ENCODE measurements around the gene SLC44A2.

SLC44A2 gene

DNA sequence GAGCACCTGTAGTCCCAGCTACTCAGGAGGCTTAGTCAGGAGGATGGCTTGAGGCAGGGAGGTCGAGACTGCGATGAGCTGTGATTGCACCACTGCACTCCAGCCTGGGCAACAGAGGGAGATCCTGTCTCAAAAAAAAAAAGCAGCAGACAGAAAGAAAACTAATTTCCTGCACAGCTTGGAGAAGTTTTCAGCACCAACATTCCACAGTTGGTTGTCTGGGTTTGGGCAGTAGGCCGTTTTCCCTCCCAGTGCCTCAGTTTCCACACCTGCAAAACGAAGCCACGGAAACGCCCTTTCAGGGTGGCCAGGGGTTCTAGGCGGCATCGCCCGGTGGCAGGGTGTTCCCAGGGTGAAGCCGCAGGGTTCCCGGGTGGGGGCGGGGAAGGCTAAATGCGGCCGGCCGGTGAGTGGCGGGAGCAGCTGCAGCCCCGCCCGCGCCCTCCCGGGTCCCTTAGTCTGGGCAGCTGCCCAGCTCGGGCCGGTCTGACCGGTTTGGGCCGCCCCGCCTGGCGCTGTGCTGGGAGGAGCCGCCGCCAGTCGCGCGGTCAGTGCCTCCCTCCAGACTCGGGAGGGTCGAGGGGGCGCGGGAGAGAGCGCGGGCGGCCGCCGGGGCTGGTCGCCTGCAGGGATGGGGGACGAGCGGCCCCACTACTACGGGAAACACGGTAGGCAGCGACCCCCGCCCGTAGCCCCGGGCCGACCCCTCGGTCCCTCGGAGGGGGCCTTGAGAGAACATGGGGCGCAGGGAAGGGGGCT is at the start of gene SLC44A2:
Gene SLC44A2 (plus strand): TSS at position 551 of the 759 bp plus-strand sequence. CDS start 81 bp downstream, at position 632.
- DNase-seq (ENCODE audit: low read depth) = no peak

DNA sequence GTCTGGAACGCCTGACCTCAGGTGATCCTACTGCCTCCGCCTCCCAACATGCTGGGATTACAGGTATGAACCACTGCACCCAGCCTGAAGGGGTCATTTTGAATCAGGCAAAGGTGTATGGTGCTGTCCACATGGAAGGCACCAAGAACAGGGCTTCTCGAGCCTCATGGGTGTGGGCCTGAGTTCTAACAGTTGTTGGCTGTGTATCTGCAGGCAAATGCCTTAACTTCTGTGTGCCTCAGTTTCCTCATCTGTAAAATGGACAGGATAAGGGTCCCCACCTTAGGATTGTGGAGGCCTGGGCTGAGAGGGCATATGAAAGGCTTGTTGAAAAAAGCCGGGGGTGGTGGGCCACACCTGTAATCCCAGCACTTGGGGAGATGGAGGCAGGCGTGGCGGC is 47.4 kb upstream of the SLC44A2 start:
- no peak for DNase-seq (ENCODE audit: low read depth)

DNA sequence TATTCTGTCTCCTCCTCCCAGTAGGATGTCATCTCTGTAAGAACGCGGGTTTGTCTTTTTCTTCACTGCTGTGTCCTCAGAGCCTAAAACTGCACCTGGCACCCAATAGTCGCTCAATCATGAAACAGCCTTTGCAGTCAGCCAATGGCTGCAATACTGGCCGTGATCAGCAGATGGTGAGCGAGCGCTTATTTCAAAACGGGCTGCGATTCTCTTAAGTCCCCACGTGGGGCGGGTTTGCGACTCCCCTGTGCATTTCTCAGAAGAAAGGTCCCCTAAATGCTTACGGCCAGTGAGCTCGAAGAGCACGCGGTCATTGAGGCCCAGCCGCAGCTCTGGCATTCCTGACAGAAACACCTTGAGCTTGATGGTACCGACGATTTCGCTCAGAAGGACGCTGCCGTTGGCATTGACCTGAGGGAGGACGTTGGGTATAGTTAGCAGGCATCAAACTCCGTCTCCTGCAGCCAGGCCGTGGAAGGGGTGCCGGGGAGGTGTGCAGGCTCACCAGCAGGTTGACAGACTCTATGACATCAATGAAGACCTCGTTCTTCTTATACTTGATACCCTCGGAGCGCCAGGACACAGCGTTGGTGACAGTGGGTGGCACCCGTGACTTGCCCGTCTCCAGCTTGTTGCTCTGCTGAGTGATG is 44.2 kb upstream of the SLC44A2 start:
- DNase-seq (ENCODE audit: low read depth) = peak; percentile 86

DNA sequence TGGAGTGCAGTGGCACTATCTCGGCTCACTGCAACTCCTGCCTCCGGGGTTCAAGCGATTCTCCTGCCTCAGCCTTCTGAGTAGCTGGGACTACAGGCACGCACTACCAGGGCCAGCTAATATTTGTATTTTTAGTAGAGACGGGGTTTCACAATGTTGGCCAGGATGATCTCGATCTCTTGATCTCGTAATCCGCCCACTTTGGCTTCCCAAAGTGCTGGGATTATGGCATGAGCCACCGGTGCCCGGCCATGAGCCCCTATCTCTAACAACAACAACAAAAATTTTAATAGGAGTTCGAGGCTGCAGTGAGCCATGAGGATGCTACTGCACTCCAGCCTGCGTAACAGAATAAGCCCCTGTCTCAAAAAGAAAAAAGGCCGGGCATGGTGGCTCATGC is 43.3 kb upstream of the SLC44A2 start:
- no peak for DNase-seq (ENCODE audit: low read depth)

DNA sequence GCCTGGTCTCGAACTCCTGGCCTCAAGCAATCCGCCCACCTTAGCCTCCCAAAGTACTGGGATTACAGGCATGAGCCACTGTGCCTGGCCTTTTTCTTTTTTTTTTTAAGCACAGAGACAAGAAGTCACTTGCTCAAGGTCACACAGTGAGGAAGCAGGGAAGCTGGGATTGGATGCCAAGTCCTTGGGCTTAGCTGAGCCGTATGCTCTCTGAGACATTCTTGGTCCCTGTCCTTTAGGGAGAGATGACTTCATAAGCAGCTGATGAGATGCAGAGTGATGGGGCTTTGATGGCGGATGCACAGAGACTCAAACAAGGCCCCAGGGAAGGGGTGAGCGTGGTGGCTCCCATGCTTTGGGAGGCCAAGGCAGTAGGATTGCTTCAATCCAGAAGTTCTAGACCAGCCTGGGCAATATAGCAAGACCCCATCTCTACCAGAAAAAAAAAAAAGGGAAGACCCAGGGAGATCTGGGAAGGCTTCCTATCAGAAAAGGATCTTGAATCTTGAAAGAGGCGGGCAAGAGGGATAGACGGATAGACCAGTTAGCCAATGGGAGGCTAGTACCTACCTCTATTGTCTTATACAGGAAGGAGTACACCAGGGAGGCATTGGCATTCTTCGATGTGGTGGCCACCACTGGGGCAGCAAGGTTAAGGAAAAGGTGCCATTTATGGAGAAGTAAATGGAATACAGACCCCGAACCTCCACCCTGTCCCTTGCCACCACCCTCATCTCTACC is 42.1 kb upstream of the SLC44A2 start:
- DNase-seq (ENCODE audit: low read depth) = no peak

DNA sequence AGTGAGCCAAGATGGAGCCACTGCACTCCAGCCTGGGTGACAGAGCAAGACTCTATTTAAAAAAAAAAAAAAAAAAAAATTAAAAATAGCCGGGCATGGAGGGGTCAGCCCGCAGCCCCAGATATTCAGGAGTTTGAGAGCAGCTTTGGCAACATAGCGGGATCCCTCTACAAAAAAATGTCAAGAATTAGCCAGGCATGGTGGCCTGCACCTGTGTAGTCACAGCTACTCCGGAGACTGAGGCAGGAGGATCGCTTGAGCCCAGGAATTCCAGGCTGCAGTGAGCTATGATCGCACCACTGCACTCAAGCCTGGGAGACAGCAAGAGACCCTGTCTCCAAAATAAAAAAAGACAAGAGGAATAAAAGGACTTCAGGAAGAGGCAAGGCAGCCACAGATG is 39.0 kb upstream of the SLC44A2 start:
- no peak for DNase-seq (ENCODE audit: low read depth)

DNA sequence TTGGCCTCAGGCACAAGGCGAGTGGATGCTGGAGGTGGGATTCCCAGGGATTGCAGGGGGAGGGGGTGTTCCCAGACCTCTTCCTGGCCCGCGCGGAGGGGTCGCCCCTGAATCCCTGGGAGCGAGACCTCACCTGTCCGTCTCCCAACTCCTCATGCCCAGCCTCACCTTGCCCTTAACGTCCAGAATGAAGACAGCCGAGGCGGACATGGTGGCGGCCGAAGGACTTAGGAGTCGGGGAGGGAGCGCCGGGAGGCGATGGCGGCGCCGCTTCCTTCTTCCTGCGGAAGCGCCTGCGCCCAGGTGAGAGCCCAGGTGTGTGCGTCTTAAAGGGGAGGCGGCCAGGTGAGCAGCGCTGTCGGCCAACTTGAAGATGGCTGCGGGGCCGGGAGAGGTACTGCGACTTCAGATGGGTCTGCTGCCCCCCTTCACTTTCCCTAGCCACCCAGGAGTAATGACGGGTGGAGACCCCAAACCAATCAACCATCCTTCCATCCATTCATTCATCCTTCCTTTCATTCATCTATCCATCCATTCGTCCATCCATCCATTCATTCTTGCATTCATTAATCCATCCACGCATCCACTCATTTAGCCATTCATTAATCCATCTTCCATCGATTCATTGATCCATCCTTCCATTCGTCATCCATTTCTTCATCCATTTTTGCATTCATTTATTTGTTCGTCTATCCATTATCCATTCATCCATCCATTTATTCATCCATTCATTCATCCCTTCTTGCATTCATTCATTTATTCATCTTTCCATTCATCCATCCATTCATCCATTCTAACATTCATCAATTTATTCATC is 38.1 kb upstream of the SLC44A2 start, which contains the start of gene AP1M2:
Gene AP1M2 (minus strand): TSS at position 291 of the 817 bp plus-strand sequence. CDS start 81 bp downstream, at position 210.
- no peak for DNase-seq (ENCODE audit: low read depth)

DNA sequence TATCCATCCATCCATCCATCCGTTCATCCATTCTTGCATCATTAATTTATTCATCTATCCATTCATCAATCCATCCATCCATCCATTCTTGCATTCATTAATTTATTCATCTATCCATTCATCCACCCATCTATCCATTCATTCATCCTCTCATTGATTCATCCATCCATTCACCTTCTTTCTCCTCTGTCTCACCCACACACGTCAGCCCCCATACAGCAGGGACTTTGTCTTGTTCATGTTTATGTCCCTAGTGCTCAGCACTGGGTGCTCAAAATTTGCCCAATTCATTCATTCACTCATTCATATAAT is 37.6 kb upstream of the SLC44A2 start:
- no peak for DNase-seq (ENCODE audit: low read depth)

DNA sequence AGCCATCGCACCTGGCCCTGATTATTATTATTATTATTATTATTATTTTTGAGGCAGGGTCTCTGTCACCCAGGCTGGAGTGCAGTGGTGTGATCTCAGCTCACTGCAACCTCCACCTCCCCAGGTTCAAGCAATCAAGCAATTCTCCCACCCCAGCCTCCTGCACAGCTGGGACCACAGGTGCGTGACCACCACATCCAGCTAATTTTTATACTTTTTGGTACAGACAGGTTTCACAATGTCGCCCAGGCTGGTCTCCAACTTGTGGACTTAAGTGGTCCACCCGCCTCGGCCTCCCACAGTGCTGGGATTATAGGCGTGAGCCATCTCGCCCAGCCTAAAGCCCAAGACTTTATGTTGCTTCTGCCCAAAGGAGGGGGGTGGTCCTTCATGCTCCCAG is 32.2 kb upstream of the SLC44A2 start:
- no peak for DNase-seq (ENCODE audit: low read depth)

DNA sequence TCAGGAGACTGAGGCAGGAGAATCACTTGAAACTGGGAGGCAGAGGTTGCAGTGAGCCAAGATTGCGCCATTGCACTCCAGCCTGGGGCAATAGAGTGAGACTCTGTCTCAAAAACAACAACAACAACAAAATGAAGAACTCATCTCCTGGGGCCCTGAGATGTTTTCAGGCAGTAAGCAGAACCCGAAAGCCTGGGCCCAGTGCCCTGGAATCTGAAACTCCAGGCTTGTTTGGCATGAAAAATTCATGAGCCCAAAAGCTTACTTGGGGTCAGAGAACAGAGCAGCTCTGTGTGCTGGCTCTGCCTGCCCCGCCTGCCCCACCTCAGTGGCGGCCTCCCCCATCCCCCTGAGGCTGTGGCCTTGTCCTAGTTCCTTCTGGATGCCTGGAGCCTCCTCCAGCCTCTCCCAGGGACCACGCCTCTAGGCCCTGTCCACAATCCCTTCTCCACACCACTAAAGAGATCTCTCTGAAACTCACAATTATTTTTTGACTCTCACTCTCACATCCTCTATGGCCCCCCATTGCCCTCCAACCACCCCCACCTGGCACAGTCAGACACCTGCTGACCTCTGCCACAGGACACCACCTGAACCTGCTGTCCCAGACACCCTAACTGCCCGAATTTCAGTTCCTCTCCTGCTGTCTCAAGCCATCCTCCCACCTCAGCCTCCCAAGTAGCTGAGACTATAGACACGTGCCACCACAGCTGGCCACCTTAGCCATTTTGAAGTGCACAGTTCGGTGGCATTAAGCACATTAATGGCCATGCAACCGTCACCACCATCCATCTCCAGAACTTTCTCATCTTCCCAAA is 31.3 kb upstream of the SLC44A2 start:
- DNase-seq (ENCODE audit: low read depth) = no peak

DNA sequence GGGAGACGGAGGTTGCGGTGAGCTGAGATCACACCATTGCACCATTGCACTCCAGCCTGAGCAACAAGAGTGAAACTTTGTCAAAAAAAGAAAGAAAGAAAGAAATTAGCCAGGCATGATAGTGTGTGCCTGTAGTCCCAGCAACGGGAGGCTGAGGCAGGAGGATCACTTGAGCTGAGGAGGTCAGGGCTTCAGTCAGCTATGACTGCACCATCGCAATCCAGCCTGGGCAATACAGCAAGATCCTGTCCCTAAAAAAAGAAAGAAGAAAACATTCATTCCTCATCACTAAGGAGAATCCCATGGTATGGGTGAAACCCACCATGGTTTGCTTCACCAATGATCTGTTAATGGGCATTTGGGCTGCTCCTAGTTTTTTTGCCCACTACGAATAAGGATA is 25.2 kb upstream of the SLC44A2 start:
- no peak for DNase-seq (ENCODE audit: low read depth)

DNA sequence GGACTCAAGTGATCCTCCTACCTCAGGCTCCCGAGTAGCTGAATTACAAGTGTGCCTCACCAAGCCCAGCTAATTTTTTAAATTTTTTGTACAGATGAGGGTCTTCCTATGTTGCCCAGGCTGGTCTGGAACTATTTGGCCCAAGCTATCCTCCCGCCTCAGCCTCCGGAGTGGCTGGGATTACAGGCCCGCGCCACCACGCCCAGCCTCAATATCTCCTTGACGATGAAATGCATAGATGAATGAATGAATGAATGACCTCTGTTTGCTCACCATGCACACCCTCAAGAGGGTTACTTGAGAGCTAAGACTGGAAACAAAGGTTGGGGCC is 23.4 kb upstream of the SLC44A2 start:
- no peak for DNase-seq (ENCODE audit: low read depth)

DNA sequence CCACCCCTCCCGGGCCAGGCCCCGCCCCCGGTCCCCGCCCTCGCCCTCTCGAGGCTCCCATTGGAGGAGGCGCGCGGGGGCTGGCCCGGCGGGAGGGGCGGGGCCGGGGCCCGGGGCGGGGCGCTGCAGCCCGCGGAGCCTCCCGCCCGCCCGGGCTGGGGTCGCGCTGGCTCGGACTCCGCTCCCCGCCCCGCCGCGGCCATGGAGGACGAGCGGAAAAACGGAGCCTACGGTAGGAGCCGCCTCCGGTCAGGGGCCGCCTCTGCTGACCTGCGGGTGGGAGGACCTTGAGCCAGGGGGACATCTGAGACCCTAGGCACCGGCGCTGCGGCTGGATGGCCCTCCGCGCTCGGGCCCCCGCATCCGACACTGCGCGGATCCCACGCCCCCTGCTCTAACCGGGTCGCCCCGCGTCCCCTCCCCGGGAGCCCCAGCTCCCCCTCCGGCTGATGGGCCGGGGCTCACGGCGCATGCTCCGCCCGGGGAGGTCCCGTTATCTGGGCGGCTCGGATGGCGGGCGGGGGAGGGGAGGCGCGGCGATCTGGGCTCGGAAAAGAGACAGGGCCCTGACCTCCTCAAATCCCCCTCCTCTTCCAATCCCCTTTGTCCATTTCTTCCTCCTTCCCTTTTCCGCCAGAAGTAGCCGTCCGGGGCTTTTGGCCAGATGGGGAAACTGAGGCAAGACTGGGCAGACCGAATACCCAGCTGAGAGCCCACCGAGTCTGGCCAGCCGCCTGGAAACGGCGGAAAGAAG is 22.8 kb upstream of the SLC44A2 start:
- DNase-seq (ENCODE audit: low read depth) = peak; percentile 82

DNA sequence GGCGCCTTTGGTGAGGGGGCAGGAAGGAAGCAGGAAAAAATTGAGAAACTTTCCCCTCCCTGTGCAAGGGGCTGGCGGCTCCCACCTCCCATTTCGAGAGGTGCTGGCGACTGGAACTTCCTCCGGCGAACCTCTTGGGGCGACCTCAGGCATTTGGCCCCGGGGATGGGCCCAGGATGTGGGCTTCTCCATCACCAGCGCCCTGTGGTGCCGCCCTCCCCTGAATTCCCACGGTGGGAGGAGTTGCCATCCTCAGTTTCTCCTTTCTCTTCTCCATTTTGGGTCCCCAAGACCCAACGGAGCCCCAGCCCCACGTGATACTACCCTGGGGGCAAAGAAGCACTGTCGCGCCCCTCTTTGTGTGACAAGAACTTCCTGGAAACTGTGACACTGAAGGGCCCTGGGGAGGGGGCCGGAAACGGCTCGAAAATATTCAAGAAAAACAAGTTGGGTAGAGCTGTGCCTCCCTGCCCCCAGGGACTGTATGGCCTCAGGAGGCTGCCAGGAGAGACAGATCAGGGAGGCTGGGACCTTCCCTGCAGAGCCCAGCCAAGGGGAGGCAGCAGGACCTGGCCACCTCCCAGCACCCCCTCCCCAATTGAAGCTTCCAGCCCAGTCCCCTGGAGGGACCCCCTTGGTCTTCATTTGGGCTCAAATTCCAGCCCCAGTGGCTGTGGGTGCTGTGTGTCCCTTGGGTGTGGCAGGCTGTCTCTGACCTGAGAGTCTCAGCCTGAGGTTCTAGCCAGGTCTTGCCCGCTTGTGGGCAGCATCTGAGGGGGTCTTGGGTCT is 22.1 kb upstream of the SLC44A2 start:
- DNase-seq (ENCODE audit: low read depth) = peak; percentile 74

DNA sequence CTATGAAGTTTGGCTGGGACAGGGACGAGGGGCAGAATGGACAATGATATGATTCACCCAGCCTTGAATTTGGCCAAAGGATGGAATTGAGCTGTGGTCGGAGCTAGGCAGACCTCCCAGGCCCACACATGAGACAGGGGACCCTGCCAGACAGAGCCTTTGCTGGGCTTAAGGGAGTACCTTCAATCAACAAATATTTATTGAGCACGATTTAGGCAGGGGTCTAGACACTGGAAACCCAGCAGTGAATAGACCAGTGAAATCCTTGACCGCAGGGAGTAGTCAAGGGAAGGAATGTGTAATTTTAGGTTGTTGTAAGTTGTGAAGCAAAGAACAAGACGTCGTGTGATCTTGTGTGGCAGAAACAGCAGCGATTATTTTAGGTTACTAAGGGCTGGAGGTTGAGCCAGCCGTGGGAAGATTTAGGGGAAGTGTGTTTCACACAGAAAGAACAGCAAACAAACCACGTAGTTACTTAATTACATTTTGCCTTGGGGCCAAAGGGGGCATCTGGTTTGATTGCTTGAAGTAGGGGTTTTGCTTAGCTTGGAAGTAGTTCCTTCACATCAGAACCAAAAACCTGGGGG is 21.4 kb upstream of the SLC44A2 start:
- DNase-seq (ENCODE audit: low read depth) = peak; percentile 8

DNA sequence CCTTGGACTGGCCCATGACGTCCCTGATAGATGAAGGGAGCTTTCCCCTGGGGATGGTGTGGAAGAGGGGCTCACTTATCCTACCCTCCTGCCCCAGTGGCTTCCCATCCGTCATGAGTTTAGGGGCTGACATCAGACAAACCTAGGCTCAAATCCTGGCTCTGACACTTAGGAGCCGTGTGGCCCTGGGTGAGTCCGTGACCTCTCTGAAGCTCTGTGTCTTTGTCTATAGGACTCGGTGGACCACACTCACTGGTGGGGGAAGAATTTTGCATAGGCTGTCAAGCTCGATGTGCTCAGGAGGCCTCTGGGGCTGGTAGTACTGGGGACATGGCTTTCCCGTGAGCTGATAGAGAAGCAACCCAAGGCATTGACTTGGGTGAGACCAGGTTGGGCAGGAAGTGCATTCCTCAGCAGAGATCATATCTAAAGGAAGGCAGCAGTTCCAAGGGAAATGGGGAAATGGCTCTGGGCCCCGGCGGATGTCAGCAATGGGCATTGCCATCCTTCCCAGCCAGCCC is 20.8 kb upstream of the SLC44A2 start:
- DNase-seq (ENCODE audit: low read depth) = no peak

DNA sequence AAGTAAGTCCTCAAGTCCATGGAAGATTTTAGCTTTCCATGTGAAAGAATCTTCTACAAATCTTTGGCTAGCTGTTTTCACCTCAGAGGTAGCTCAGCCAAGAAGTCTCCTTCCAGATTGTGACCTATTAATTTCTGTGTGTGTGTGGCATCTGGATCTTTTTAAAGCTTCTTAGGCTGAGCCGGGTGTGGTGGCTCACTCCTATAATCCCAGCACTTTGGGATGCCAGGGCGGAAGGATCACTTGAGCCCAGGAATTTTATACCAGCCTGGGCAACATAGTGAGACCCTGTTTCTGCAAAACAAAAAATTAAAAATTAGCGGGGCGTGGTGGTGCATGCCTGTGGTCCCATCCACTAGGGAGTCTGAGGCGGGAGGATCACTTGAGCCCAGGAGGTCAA is 13.4 kb upstream of the SLC44A2 start:
- no peak for DNase-seq (ENCODE audit: low read depth)

DNA sequence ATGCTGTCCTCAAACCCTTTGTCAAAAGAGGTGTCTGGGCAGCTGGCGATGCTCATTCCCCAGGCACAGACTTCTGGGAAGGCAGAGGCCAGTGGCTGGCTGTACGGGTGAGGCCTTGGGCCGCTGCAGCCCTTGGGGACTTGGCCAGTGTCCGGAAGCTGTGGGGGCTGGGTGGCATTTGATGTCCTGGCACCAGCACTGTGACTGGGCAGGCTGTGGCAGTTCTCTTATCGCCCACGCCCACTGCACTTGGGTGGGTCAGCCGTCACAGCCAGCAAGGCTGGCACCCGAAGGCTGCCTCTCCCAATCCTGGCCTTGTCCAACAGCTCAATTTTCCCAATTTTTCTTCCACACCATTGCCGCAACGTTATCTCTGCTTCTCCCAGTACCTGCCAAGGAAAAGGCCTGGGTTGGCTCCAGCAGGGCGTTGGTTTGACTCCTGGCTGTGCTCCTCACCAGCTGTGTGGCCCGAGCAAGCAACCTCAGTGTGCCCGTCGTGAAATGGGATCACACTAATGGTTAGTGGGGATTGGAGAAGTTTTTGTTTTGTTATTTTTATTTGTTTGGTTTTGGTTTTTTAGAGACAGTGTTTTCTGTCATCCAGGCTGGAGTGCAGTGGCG is 12.7 kb upstream of the SLC44A2 start:
- no peak for DNase-seq (ENCODE audit: low read depth)
